HCT116 (cell line): ENCODE measurements around the gene TBXT. TPM values are rescaled to one million over a fixed set of nuclear protein-coding genes. Genes with fewer than 3 reads are reported as not detected.

ENCODE experiments used
- ATAC-seq: fragments of 200-7000 bp; cut with Tn5 transposase; 2 replicates; pipeline ENCODE4 v1.9.1; 2020; ENCODE audit warnings: mild to moderate bottlenecking, moderate library complexity
- BruUV-seq: library from RNA; stranded (reverse); fragments of 400-500 nt; replicated peaks from 2 replicates; lab custom pipeline; 2021; lab: Mats Ljungman, UMichigan
- CTCF ChIA-PET: fragments of 300-600 bp; sonication (Branson Sonifier 250); formaldehyde crosslinking; loops from one replicate; lab custom pipeline; 2021; ENCODE audit warnings: antibody characterized with exemption; lab: Charles Lee
- POLR2A ChIA-PET: fragments of 300-600, 350-600 bp; sonication (Branson Sonifier 250); formaldehyde crosslinking; loops from one replicate; lab custom pipeline; 2021; ENCODE audit warnings: antibody characterized with exemption; lab: Charles Lee
- RAD21 ChIA-PET, 2 experiments: fragments of 300-600 bp; sonication (Branson Sonifier 250); formaldehyde crosslinking; loops; one replicate each; lab custom pipeline; 2023; ENCODE audit warnings: low total read pairs in 2 of 2; ENCODE audit not compliant: uncharacterized antibody in 2 of 2, unreplicated experiment in 2 of 2, low non-redundant PET in 1 of 2; lab: Charles Lee
- DNase-seq: peaks from one replicate; pipeline ENCODE4 v3.0.0-alpha.2; 2010; ENCODE audit warnings: low read depth, low spot score
- H2AFZ ChIP-seq: fragments of 200-600 bp; shearing (Covaris generic), sonication (generic); 2 replicates; pipeline ENCODE4 v1.6.1; 2017; ENCODE audit warnings: low read depth, mixed run types, mixed read lengths, antibody characterized with exemption, low read length; ENCODE audit not compliant: poor library complexity, severe bottlenecking
- H3K27ac ChIP-seq: 2 replicates; pipeline ENCODE4 v1.5.1; 2012; ENCODE audit warnings: low read depth, low read length
- H3K27me3 ChIP-seq: fragments of 200-600 bp; sonication (generic); 2 replicates; pipeline ENCODE4 v1.6.1; 2016; ENCODE audit warnings: mixed run types, low read length, mixed read lengths; ENCODE audit not compliant: insufficient read depth
- H3K36me3 ChIP-seq, 2 experiments: fragments of 200-500 bp in 1 of 2; fragments of 200-600 bp in 1 of 2; sonication (Bioruptor generic) in 1 of 2; sonication (generic) in 1 of 2; 2 replicates each; pipeline versions ENCODE4 v1.5.1 to v1.6.1; 2014 to 2016; ENCODE audit warnings: low read length in 2 of 2, inconsistent platforms in 1 of 2, mixed read lengths in 1 of 2, mixed run types in 1 of 2; ENCODE audit not compliant: insufficient read depth in 2 of 2, control insufficient read depth in 1 of 2
- H3K4me1 ChIP-seq, 2 experiments: fragments of 200-600 bp in 1 of 2; sonication (generic) in 1 of 2; 2 replicates each; pipeline versions ENCODE4 v1.5.1 to v1.6.1; 2012 to 2017; ENCODE audit warnings: low read length in 2 of 2, inconsistent platforms in 1 of 2, mild to moderate bottlenecking in 1 of 2, mixed read lengths in 1 of 2, mixed run types in 1 of 2, moderate library complexity in 1 of 2; ENCODE audit not compliant: insufficient read depth in 2 of 2, control insufficient read depth in 1 of 2
- H3K4me2 ChIP-seq: fragments of 200-600 bp; sonication (generic); 2 replicates; pipeline ENCODE4 v1.6.1; 2017; ENCODE audit warnings: mixed run types, low read length, mixed read lengths
- H3K4me3 ChIP-seq, 2 experiments: fragments of 200-600 bp in 1 of 2; sonication (generic) in 1 of 2; replicated peaks in 1 of 2; 2 replicates each; pipeline ENCODE4 v1.5.1; 2011 to 2016; ENCODE audit warnings: low read length in 2 of 2, control low read depth in 1 of 2, low read depth in 1 of 2, mild to moderate bottlenecking in 1 of 2, mixed read lengths in 1 of 2, mixed run types in 1 of 2
- H3K79me2 ChIP-seq: fragments of 200-600 bp; sonication (generic); 2 replicates; pipeline ENCODE4 v1.6.1; 2017; ENCODE audit warnings: mild to moderate bottlenecking, mixed run types, low read length, moderate library complexity, mixed read lengths; ENCODE audit not compliant: insufficient read depth
- H3K9ac ChIP-seq: fragments of 200-600 bp; sonication (generic); 2 replicates; pipeline ENCODE4 v1.6.1; 2016; ENCODE audit warnings: low read length, mixed read lengths
- H3K9me2 ChIP-seq: fragments of 200-600 bp; sonication (generic), shearing (Covaris generic); 2 replicates; pipeline ENCODE4 v1.6.1; 2017; ENCODE audit warnings: mixed run types, mild to moderate bottlenecking, moderate library complexity; ENCODE audit not compliant: insufficient read depth
- H3K9me3 ChIP-seq, 2 experiments: fragments of 200-500 bp in 1 of 2; fragments of 200-600 bp in 1 of 2; sonication (Bioruptor generic) in 1 of 2; sonication (generic) in 1 of 2; 2 replicates each; pipeline ENCODE4 v1.6.1; 2014 to 2017; ENCODE audit warnings: low read length in 2 of 2, mixed read lengths in 2 of 2, inconsistent platforms in 1 of 2, low read depth in 1 of 2, mild to moderate bottlenecking in 1 of 2, mixed run types in 1 of 2, moderate library complexity in 1 of 2; ENCODE audit not compliant: control insufficient read depth in 1 of 2, insufficient read depth in 1 of 2
- H4K20me1 ChIP-seq: fragments of 200-600 bp; sonication (generic), shearing (Covaris generic); 2 replicates; pipeline ENCODE4 v1.6.1; 2017; ENCODE audit warnings: mixed run types, mild to moderate bottlenecking, moderate library complexity; ENCODE audit not compliant: insufficient read depth
- CBX3 ChIP-seq: IDR thresholded peaks from 2 replicates; pipeline ENCODE4 v1.6.1; 2012; ENCODE audit warnings: low read depth
- CEBPB ChIP-seq: IDR thresholded peaks from 2 replicates; pipeline ENCODE4 v1.6.1; 2012; ENCODE audit warnings: low read depth
- EGR1 ChIP-seq: IDR thresholded peaks from 2 replicates; pipeline ENCODE4 v1.6.1; 2012; ENCODE audit warnings: low read depth
- ELF1 ChIP-seq: IDR thresholded peaks from 2 replicates; pipeline ENCODE4 v1.6.1; 2012; ENCODE audit warnings: low read depth, borderline replicate concordance
- EZH2phosphoT487 ChIP-seq: fragments of 200-600 bp; IDR thresholded peaks from 2 replicates; pipeline ENCODE4 v1.6.1; 2018; ENCODE audit warnings: antibody characterized with exemption, borderline replicate concordance
- FOSL1 ChIP-seq: IDR thresholded peaks from 2 replicates; pipeline ENCODE4 v1.6.1; 2012; ENCODE audit warnings: low read depth
- POLR2A ChIP-seq: IDR thresholded peaks from 2 replicates; pipeline ENCODE4 v1.7.0; 2011; ENCODE audit warnings: borderline replicate concordance; ENCODE audit not compliant: insufficient read depth, insufficient read length; ENCODE audit errors: extremely low read depth
- POLR2AphosphoS5 ChIP-seq: IDR thresholded peaks from 2 replicates; pipeline ENCODE4 v1.6.1; 2011; ENCODE audit warnings: mild to moderate bottlenecking, low read depth, low read length, moderate library complexity
- RAD21 ChIP-seq: IDR thresholded peaks from 2 replicates; pipeline ENCODE4 v1.6.1; 2012; ENCODE audit warnings: low read depth, mild to moderate bottlenecking
- SIN3A ChIP-seq: IDR thresholded peaks from 2 replicates; pipeline ENCODE4 v1.6.1; 2012; ENCODE audit warnings: low read depth
- SP1 ChIP-seq: IDR thresholded peaks from 2 replicates; pipeline ENCODE4 v1.6.1; 2012; ENCODE audit warnings: low read depth
- TCF7L2 ChIP-seq: IDR thresholded peaks from 2 replicates; pipeline ENCODE4 v1.7.0; 2011; ENCODE audit warnings: borderline replicate concordance, inconsistent platforms; ENCODE audit not compliant: insufficient read depth, insufficient read length; ENCODE audit errors: extremely low read depth
- ZFX ChIP-seq: fragments of 450-650 bp; IDR thresholded peaks from 2 replicates; pipeline ENCODE4 v1.6.1; 2017
- ZNF274 ChIP-seq: fragments of 200-500 bp; sonication (Bioruptor generic); IDR thresholded peaks from 2 replicates; pipeline ENCODE4 v1.6.1; 2014; ENCODE audit warnings: mild to moderate bottlenecking, low read depth, low read length, inconsistent platforms
- intact Hi-C: fragments of 100-400 bp; cut with micrococcal nuclease; formaldehyde crosslinking; loops from 2 replicates; pipeline ENCODE4 v1.10.0; 2022
- total RNA-seq: library from RNA; stranded (reverse); gene quantifications from one replicate; pipeline ENCODE4 v1.2.1, GENCODE V29; 2021; ENCODE audit not compliant: unreplicated experiment
- TF ChIP-seq, protein P1 (sequence below): IDR thresholded peaks from 2 replicates; pipeline ENCODE4 v1.6.1; 2012
- TF ChIP-seq, protein P2 (sequence below), 3 experiments: fragments of 200-600 bp in 1 of 3; sonication (generic) in 1 of 3; IDR thresholded peaks in 2 of 3; conservative IDR thresholded peaks in 1 of 3; 2 replicates each; pipeline ENCODE4 v1.5.1; 2012 to 2017; ENCODE audit warnings: low read depth in 2 of 3, low read length in 2 of 3, antibody characterized with exemption in 1 of 3, borderline replicate concordance in 1 of 3, control low read depth in 1 of 3, mild to moderate bottlenecking in 1 of 3, mixed read lengths in 1 of 3, mixed run types in 1 of 3, moderate library complexity in 1 of 3; ENCODE audit not compliant: insufficient read depth in 1 of 3
- TF ChIP-seq, protein P3 (sequence below): IDR thresholded peaks from 2 replicates; pipeline ENCODE4 v1.6.1; 2011; ENCODE audit warnings: mild to moderate bottlenecking, low read length, moderate library complexity; ENCODE audit not compliant: insufficient replicate concordance; ENCODE audit errors: extremely low read depth
- TF ChIP-seq, protein P4 (sequence below): IDR thresholded peaks from 2 replicates; pipeline ENCODE4 v1.6.1; 2012
- TF ChIP-seq, protein P5 (sequence below): IDR thresholded peaks from 2 replicates; pipeline ENCODE4 v1.6.1; 2012; ENCODE audit warnings: low read depth

The TBXT gene
- total RNA-seq, 1 experiment from 2014 or later: not detected

DNA sequence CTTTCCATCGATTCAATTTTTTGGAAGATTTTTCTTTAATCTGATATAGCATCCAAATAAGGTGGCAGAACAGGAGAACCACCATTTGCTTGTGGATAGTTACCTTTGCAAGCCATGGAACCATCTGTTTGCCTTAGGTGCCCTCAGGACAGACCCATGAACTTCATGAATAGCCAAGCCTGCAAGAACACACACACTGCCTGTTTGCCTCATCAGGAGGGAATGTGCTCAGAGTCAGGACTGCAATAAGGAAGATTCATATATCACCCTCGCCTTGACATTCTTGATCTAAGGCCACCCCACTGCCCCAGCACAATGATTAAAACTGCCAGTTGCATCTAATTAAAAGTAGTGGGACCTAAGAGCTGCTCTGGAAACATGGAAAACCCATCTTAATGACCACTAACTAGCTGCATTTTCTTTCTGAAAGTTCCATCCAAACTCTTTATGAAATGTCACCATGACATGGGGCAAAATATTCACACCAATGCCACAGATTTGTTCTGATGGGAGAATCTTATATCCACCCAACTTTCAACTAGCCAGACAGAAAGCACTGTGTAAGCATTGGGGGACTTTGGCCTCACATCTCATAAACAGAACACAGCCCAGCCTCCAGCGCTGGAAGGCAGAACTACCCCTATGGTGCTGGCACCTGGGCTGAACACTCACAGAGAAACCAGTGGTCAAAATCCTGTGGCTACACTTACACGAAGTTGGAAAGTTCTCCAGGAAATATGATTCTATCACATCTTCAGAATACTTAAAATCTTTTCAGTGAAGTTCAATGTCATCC, 48.3 kb downstream of the TBXT start:
- Histone ChIP-seq H3K4me2 (no peak overlapping the region), H3K9me3 (no peaks in the 10 kb centered on the region), H3K9ac (no peak overlapping the region), H3K4me1 (no peaks in the 10 kb centered on the region), H2AFZ (no peak overlapping the region), H3K4me3 (no peak overlapping the region)
- TF ChIP-seq POLR2A: no peak
- TF ChIP-seq ZFX: no peak
- TF ChIP-seq, protein P1, sequence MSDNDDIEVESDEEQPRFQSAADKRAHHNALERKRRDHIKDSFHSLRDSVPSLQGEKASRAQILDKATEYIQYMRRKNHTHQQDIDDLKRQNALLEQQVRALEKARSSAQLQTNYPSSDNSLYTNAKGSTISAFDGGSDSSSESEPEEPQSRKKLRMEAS: no peak
- TF ChIP-seq, protein P2, sequence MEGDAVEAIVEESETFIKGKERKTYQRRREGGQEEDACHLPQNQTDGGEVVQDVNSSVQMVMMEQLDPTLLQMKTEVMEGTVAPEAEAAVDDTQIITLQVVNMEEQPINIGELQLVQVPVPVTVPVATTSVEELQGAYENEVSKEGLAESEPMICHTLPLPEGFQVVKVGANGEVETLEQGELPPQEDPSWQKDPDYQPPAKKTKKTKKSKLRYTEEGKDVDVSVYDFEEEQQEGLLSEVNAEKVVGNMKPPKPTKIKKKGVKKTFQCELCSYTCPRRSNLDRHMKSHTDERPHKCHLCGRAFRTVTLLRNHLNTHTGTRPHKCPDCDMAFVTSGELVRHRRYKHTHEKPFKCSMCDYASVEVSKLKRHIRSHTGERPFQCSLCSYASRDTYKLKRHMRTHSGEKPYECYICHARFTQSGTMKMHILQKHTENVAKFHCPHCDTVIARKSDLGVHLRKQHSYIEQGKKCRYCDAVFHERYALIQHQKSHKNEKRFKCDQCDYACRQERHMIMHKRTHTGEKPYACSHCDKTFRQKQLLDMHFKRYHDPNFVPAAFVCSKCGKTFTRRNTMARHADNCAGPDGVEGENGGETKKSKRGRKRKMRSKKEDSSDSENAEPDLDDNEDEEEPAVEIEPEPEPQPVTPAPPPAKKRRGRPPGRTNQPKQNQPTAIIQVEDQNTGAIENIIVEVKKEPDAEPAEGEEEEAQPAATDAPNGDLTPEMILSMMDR (IDR thresholded peaks at IDR 0.05 in 2 of 3, conservative IDR thresholded peaks at IDR 0.05 in 1 of 3; ENCODE audit: borderline replicate concordance in 1 of 3, insufficient read depth in 1 of 3, low read depth in 2 of 3, low read length in 2 of 3): no peak
- no peak for TF ChIP-seq ELF1
- TF ChIP-seq POLR2AphosphoS5: no peak
- TF ChIP-seq RAD21: no peak
- no peak for TF ChIP-seq EZH2phosphoT487
- TF ChIP-seq, protein P3, sequence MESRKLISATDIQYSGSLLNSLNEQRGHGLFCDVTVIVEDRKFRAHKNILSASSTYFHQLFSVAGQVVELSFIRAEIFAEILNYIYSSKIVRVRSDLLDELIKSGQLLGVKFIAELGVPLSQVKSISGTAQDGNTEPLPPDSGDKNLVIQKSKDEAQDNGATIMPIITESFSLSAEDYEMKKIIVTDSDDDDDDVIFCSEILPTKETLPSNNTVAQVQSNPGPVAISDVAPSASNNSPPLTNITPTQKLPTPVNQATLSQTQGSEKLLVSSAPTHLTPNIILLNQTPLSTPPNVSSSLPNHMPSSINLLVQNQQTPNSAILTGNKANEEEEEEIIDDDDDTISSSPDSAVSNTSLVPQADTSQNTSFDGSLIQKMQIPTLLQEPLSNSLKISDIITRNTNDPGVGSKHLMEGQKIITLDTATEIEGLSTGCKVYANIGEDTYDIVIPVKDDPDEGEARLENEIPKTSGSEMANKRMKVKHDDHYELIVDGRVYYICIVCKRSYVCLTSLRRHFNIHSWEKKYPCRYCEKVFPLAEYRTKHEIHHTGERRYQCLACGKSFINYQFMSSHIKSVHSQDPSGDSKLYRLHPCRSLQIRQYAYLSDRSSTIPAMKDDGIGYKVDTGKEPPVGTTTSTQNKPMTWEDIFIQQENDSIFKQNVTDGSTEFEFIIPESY: no peak
- TF ChIP-seq FOSL1: no peak
- TF ChIP-seq, protein P4, sequence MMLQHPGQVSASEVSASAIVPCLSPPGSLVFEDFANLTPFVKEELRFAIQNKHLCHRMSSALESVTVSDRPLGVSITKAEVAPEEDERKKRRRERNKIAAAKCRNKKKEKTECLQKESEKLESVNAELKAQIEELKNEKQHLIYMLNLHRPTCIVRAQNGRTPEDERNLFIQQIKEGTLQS: no peak
- TF ChIP-seq CEBPB: no peak
- no peak for TF ChIP-seq SP1
- TF ChIP-seq TCF7L2: no peak
- TF ChIP-seq SIN3A: no peak
- TF ChIP-seq, protein P5, sequence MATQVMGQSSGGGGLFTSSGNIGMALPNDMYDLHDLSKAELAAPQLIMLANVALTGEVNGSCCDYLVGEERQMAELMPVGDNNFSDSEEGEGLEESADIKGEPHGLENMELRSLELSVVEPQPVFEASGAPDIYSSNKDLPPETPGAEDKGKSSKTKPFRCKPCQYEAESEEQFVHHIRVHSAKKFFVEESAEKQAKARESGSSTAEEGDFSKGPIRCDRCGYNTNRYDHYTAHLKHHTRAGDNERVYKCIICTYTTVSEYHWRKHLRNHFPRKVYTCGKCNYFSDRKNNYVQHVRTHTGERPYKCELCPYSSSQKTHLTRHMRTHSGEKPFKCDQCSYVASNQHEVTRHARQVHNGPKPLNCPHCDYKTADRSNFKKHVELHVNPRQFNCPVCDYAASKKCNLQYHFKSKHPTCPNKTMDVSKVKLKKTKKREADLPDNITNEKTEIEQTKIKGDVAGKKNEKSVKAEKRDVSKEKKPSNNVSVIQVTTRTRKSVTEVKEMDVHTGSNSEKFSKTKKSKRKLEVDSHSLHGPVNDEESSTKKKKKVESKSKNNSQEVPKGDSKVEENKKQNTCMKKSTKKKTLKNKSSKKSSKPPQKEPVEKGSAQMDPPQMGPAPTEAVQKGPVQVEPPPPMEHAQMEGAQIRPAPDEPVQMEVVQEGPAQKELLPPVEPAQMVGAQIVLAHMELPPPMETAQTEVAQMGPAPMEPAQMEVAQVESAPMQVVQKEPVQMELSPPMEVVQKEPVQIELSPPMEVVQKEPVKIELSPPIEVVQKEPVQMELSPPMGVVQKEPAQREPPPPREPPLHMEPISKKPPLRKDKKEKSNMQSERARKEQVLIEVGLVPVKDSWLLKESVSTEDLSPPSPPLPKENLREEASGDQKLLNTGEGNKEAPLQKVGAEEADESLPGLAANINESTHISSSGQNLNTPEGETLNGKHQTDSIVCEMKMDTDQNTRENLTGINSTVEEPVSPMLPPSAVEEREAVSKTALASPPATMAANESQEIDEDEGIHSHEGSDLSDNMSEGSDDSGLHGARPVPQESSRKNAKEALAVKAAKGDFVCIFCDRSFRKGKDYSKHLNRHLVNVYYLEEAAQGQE: no peak
- no peak for TF ChIP-seq ZNF274
- no peak for TF ChIP-seq CBX3
- TF ChIP-seq EGR1: no peak
- TF ChIP-seq, all 23 proteins: peak for 0
- no peaks in the 10 kb centered on the region for H3K79me2 ChIP-seq
- ChIA-PET POLR2A (no interaction called here), CTCF (no interaction called here), RAD21 (no interaction called here)
- ATAC-seq (no peak), DNase-seq (no peak)
- BruUV-seq: no TSS peak
- H3K9me2 ChIP-seq: no peaks in the 10 kb centered on the region
- H3K36me3 ChIP-seq: no peaks in the 10 kb centered on the region
- intact Hi-C loops: no loop called here
- no peaks in the 10 kb centered on the region for H4K20me1 ChIP-seq
- no peak overlapping the region for H3K27ac ChIP-seq
- H3K27me3 ChIP-seq: no peaks in the 10 kb centered on the region
